ENCODE data around the gene TBX21.

Gene TBX21

GRCh38 chr17:47693731-47694580 lies 39.1 kb upstream of the TBX21 start, which contains the start of gene TBKBP1:
Gene TBKBP1 (plus strand): TSS chr17:47694161. CDS start chr17:47696113, 1,952 bp downstream.
- Histone ChIP-seq H3K4ac (ENCODE audit: low read length) (no peak within 1 kb of the TSS), H3K9ac (ENCODE audit: low read depth, low read length, poor library complexity) (peak within 1 kb of the TSS; percentile 94), H3K79me1 (ENCODE audit: low read depth, low read length) (peaks cover 8% of the 10 kb centered on the region), H3K4me3 (ENCODE audit: low read length in 2 of 2) (peak within 1 kb of the TSS; percentile 75 to 94), H4K91ac (ENCODE audit: low read depth, low read length, poor library complexity) (no peak within 1 kb of the TSS), H2AFZ (ENCODE audit: low read length) (peak within 1 kb of the TSS; percentile 88), H3K9me3 (replicated peaks in 1 of 2; ENCODE audit: control insufficient read depth in 2 of 2, insufficient read depth in 1 of 2, low read depth in 1 of 2, low read length in 2 of 2) (no peaks in the 10 kb centered on the region), H2BK15ac (ENCODE audit: low read length) (peak within 1 kb of the TSS; percentile 94), H2AK5ac (ENCODE audit: low read depth, low read length) (peak within 1 kb of the TSS; percentile 87), H2BK12ac (ENCODE audit: low read length) (peak within 1 kb of the TSS; percentile 92), H3K27ac (replicated peaks; ENCODE audit: low read length) (peak within 1 kb of the TSS; percentile 88), H2BK120ac (ENCODE audit: low read depth, low read length) (peak within 1 kb of the TSS; percentile 68), H4K8ac (ENCODE audit: low read depth, low read length) (no peak within 1 kb of the TSS), H2BK5ac (ENCODE audit: low read length) (peak within 1 kb of the TSS; percentile 77), H3K36me3 (replicated peaks in 1 of 2; ENCODE audit: control insufficient read depth in 2 of 2, insufficient read depth in 2 of 2, low read length in 2 of 2) (peaks cover 4 to 6% of the 10 kb centered on the region in 2 donors), H3K18ac (ENCODE audit: low read length) (peak within 1 kb of the TSS; percentile 98), H3K4me1 (ENCODE audit: control insufficient read depth in 2 of 2, insufficient read depth in 1 of 2, low read depth in 1 of 2, low read length in 2 of 2) (peaks cover 20 to 25% of the 10 kb centered on the region in 2 donors), H3K14ac (ENCODE audit: low read length) (peak within 1 kb of the TSS; percentile 78), H3K4me2 (ENCODE audit: insufficient read depth, low read length, poor library complexity, severe bottlenecking) (peak within 1 kb of the TSS; percentile 95), H3K27me3 (ENCODE audit: control insufficient read depth in 3 of 3, insufficient read depth in 3 of 3, low read depth in 1 of 3, low read length in 3 of 3) (no peaks in the 10 kb centered on the region), H3K23ac (ENCODE audit: low read depth, low read length, poor library complexity) (peak within 1 kb of the TSS; percentile 95)
- peak; percentile 88 for DNase-seq (ENCODE audit: low spot score)
- no CpG with 5 or more reads among the region's 87 CpGs for WGBS, 2 donors (ENCODE audit: extremely low coverage in 2 of 2, insufficient read length in 2 of 2, insufficient replicate concordance in 1 of 2)

GRCh38 chr17:47694581-47695428 lies 38.2 kb upstream of the TBX21 start:
- H2AFZ ChIP-seq (ENCODE audit: low read length): peak overlapping the region; percentile 88
- H2BK5ac ChIP-seq (ENCODE audit: low read length): peak overlapping the region; percentile 77
- H3K23ac ChIP-seq (ENCODE audit: low read depth, low read length, poor library complexity): peak overlapping the region; percentile 95
- DNase-seq (ENCODE audit: low spot score): no peak
- H4K91ac ChIP-seq (ENCODE audit: low read depth, low read length, poor library complexity): no peak overlapping the region
- H3K79me1 ChIP-seq (ENCODE audit: low read depth, low read length): peaks cover 8% of the 10 kb centered on the region
- H3K14ac ChIP-seq (ENCODE audit: low read length): peak overlapping the region; percentile 59
- peak overlapping the region; percentile 87 for H2AK5ac ChIP-seq (ENCODE audit: low read depth, low read length)
- peak overlapping the region; percentile 75 to 94 for H3K4me3 ChIP-seq (ENCODE audit: low read length in 2 of 2)
- H2BK120ac ChIP-seq (ENCODE audit: low read depth, low read length): no peak overlapping the region
- no peaks in the 10 kb centered on the region for H3K9me3 ChIP-seq (replicated peaks in 1 of 2; ENCODE audit: control insufficient read depth in 2 of 2, insufficient read depth in 1 of 2, low read depth in 1 of 2, low read length in 2 of 2)
- WGBS, 2 donors (ENCODE audit: extremely low coverage in 2 of 2, insufficient read length in 2 of 2, insufficient replicate concordance in 1 of 2): no CpG with 5 or more reads among the region's 65 CpGs
- peak overlapping the region; percentile 94 for H3K9ac ChIP-seq (ENCODE audit: low read depth, low read length, poor library complexity)
- peak overlapping the region; percentile 88 for H3K27ac ChIP-seq (replicated peaks; ENCODE audit: low read length)
- H3K4me1 ChIP-seq (ENCODE audit: control insufficient read depth in 2 of 2, insufficient read depth in 1 of 2, low read depth in 1 of 2, low read length in 2 of 2): peaks cover 20 to 26% of the 10 kb centered on the region in 2 donors
- H4K8ac ChIP-seq (ENCODE audit: low read depth, low read length): no peak overlapping the region
- peak overlapping the region; percentile 95 for H3K4me2 ChIP-seq (ENCODE audit: insufficient read depth, low read length, poor library complexity, severe bottlenecking)
- peak overlapping the region; percentile 92 for H2BK12ac ChIP-seq (ENCODE audit: low read length)
- H3K36me3 ChIP-seq (replicated peaks in 1 of 2; ENCODE audit: control insufficient read depth in 2 of 2, insufficient read depth in 2 of 2, low read length in 2 of 2): peaks cover 7 to 13% of the 10 kb centered on the region in 2 donors
- H2BK15ac ChIP-seq (ENCODE audit: low read length): peak overlapping the region; percentile 94
- no peak overlapping the region for H3K4ac ChIP-seq (ENCODE audit: low read length)
- peak overlapping the region; percentile 98 for H3K18ac ChIP-seq (ENCODE audit: low read length)
- H3K27me3 ChIP-seq (ENCODE audit: control insufficient read depth in 3 of 3, insufficient read depth in 3 of 3, low read depth in 1 of 3, low read length in 3 of 3): no peaks in the 10 kb centered on the region

GRCh38 chr17:47695429-47696376 lies 37.3 kb upstream of the TBX21 start:
- DNase-seq (ENCODE audit: low spot score): no peak

More at GRCh38 chr17:47695429-47696376, 37.3 kb upstream of the TBX21 start:
- Histone ChIP-seq H2AFZ (ENCODE audit: low read length) (peak overlapping the region; percentile 88), H3K4ac (ENCODE audit: low read length) (no peak overlapping the region), H3K4me3 (ENCODE audit: low read length in 2 of 2) (peak overlapping the region; percentile 75 to 94), H3K79me1 (ENCODE audit: low read depth, low read length) (peaks cover 8% of the 10 kb centered on the region), H2AK5ac (ENCODE audit: low read depth, low read length) (peak overlapping the region; percentile 87), H3K4me2 (ENCODE audit: insufficient read depth, low read length, poor library complexity, severe bottlenecking) (peak overlapping the region; percentile 95), H3K9me3 (replicated peaks in 1 of 2; ENCODE audit: control insufficient read depth in 2 of 2, insufficient read depth in 1 of 2, low read depth in 1 of 2, low read length in 2 of 2) (no peaks in the 10 kb centered on the region), H3K14ac (ENCODE audit: low read length) (peak overlapping the region; percentile 59), H4K91ac (ENCODE audit: low read depth, low read length, poor library complexity) (no peak overlapping the region), H2BK5ac (ENCODE audit: low read length) (peak overlapping the region; percentile 77), H3K9ac (ENCODE audit: low read depth, low read length, poor library complexity) (peak overlapping the region; percentile 94), H3K27me3 (ENCODE audit: control insufficient read depth in 3 of 3, insufficient read depth in 3 of 3, low read depth in 1 of 3, low read length in 3 of 3) (no peaks in the 10 kb centered on the region), H3K23ac (ENCODE audit: low read depth, low read length, poor library complexity) (peak overlapping the region; percentile 95), H2BK120ac (ENCODE audit: low read depth, low read length) (no peak overlapping the region), H3K18ac (ENCODE audit: low read length) (peak overlapping the region; percentile 98), H3K36me3 (replicated peaks in 1 of 2; ENCODE audit: control insufficient read depth in 2 of 2, insufficient read depth in 2 of 2, low read length in 2 of 2) (peaks cover 7 to 19% of the 10 kb centered on the region in 2 donors), H4K8ac (ENCODE audit: low read depth, low read length) (no peak overlapping the region), H2BK12ac (ENCODE audit: low read length) (no peak overlapping the region), H2BK15ac (ENCODE audit: low read length) (peak overlapping the region; percentile 94), H3K4me1 (ENCODE audit: control insufficient read depth in 2 of 2, insufficient read depth in 1 of 2, low read depth in 1 of 2, low read length in 2 of 2) (peaks cover 20 to 26% of the 10 kb centered on the region in 2 donors), H3K27ac (replicated peaks; ENCODE audit: low read length) (no peak overlapping the region)
- WGBS, 2 donors (ENCODE audit: extremely low coverage in 2 of 2, insufficient read length in 2 of 2, insufficient replicate concordance in 1 of 2): no CpG with 5 or more reads among the region's 47 CpGs

Data from neuronal stem cell (in vitro differentiated cells).